ENCODE data around the gene EMD.
"Not testable (repeated sequence)": the region's sequence is repeated elsewhere in the genome, so short reads cannot be mapped to it uniquely, and the experiment has no call there.

The EMD gene

GRCh38 chrX:154381271-154381670, 2.2 kb downstream of the EMD start:
- H3K4me3 ChIP-seq (ENCODE audit: low read depth in 1 of 2, low read length in 1 of 2) = no peak overlapping the region
- peak overlapping the region; percentile 97 for H3K27ac ChIP-seq
- no peaks in the 10 kb centered on the region for H3K27me3 ChIP-seq
- TF ChIP-seq, protein P1, sequence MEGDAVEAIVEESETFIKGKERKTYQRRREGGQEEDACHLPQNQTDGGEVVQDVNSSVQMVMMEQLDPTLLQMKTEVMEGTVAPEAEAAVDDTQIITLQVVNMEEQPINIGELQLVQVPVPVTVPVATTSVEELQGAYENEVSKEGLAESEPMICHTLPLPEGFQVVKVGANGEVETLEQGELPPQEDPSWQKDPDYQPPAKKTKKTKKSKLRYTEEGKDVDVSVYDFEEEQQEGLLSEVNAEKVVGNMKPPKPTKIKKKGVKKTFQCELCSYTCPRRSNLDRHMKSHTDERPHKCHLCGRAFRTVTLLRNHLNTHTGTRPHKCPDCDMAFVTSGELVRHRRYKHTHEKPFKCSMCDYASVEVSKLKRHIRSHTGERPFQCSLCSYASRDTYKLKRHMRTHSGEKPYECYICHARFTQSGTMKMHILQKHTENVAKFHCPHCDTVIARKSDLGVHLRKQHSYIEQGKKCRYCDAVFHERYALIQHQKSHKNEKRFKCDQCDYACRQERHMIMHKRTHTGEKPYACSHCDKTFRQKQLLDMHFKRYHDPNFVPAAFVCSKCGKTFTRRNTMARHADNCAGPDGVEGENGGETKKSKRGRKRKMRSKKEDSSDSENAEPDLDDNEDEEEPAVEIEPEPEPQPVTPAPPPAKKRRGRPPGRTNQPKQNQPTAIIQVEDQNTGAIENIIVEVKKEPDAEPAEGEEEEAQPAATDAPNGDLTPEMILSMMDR (IDR thresholded peaks at IDR 0.05) = no peak
- no peaks in the 10 kb centered on the region for H3K9me3 ChIP-seq
- peaks cover 23 to 25% of the 10 kb centered on the region in 2 experiments for H3K4me1 ChIP-seq (ENCODE audit: control insufficient read depth in 1 of 2, insufficient read depth in 1 of 2, low read depth in 1 of 2, low read length in 1 of 2)
- H3K36me3 ChIP-seq = no peaks in the 10 kb centered on the region

DNA sequence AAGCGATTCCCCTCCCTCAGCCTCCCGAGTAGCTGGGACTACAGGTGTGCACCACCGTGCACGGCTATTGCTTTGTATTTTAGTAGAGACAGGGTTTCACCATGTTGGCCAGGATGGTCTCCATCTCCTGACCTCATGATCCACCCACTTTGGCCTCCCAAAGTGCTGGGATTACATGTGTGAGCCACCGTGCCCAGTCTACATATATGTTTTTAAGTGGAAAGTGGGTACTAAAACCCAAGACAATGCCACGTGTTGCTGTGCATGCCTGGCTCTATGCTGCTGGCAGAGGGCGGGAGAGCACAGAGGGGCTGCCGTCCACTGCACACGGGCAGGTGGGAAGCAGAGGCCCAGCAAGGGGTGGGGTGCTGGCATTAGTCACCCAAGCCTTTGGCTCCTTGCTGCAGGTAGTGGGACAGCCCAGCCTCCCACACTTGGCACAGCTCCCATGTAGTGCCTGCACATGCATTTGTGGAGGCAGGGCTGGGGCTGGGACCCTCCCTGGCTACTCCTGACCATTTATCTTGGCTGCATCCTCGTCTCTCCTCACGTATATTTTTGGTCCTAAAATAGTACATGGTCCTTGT, 3.5 kb downstream of the EMD start:
- H3K4me3 ChIP-seq (ENCODE audit: low read depth in 1 of 2, low read length in 1 of 2) = no peak overlapping the region
- H3K4me1 ChIP-seq (ENCODE audit: control insufficient read depth in 1 of 2, insufficient read depth in 1 of 2, low read depth in 1 of 2, low read length in 1 of 2) = peaks cover 16 to 20% of the 10 kb centered on the region in 2 experiments
- no peak overlapping the region for H3K27ac ChIP-seq
- no peaks in the 10 kb centered on the region for H3K27me3 ChIP-seq
- TF ChIP-seq, protein P1 (IDR thresholded peaks at IDR 0.05) = no peak
- H3K36me3 ChIP-seq = no peaks in the 10 kb centered on the region
- no peaks in the 10 kb centered on the region for H3K9me3 ChIP-seq

- H3K27me3 ChIP-seq = no peaks in the 10 kb centered on the region
- no peaks in the 10 kb centered on the region for H3K9me3 ChIP-seq
- TF ChIP-seq, protein P1 (IDR thresholded peaks at IDR 0.05) = no peak
- H3K4me3 ChIP-seq (ENCODE audit: low read depth in 1 of 2, low read length in 1 of 2) = no peak overlapping the region
- H3K36me3 ChIP-seq = no peaks in the 10 kb centered on the region
- peaks cover 11 to 14% of the 10 kb centered on the region in 2 experiments for H3K4me1 ChIP-seq (ENCODE audit: control insufficient read depth in 1 of 2, insufficient read depth in 1 of 2, low read depth in 1 of 2, low read length in 1 of 2)
- H3K27ac ChIP-seq = no peak overlapping the region
Measured at GRCh38 chrX:154383359-154384283, 4.5 kb downstream of the EMD start.

DNA sequence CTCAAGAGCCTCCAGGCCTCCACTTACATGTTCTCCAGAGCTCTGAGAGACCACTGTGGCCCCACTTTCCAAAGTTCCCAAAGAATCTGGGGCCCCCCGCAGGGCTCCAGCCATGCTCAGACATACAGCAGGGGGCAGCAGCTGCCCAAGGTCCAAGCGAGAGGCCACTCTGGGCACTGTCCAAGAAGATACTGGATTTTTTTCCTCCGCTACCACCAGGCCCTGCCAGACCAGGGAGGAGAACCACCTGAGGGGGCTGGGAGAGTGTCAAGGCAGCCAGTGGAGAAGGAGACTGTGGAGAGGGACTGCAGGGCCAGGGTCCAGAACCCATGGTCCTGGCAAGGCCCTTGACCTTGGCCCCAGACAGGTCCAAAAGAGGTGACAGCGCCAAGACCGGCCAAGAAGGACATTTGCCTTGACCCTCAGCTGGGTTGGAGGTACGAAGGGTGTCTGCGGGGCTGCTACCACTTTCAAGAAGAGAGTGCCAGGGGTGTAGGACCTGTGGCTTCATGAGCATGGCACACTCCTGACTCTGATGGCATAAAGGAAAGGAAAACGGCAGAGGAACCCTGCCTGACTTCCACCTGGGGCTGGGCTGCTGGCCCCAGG, 5.3 kb downstream of the EMD start:
- Histone ChIP-seq H3K9me3 (no peaks in the 10 kb centered on the region), H3K4me1 (ENCODE audit: control insufficient read depth in 1 of 2, insufficient read depth in 1 of 2, low read depth in 1 of 2, low read length in 1 of 2) (peaks cover 11 to 14% of the 10 kb centered on the region in 2 experiments), H3K4me3 (ENCODE audit: low read depth in 1 of 2, low read length in 1 of 2) (no peak overlapping the region), H3K36me3 (no peaks in the 10 kb centered on the region), H3K27ac (peak overlapping the region; percentile 57), H3K27me3 (no peaks in the 10 kb centered on the region)
- TF ChIP-seq, protein P1 (IDR thresholded peaks at IDR 0.05) = no peak

DNA sequence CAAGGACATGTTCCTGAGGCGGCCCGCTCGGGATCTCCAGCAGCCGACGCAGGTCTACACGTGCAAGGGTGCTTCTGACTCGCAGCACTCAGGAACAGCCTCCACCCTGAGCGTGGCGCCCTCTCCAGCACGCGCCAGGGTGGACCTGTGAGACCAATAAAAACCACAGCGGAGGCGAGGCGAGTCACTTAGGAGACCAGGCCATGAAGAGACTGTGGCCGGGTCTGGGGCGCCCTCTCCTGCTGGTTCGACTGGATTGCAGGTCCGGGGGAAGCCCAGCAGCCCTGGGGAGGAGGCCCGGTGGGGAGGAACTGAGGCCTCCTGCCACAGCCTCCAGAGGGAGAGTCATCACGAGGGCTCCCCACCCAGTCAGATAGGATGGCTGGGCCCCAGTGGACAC, 9.0 kb downstream of the EMD start:
- not testable (repeated sequence) for H3K9me3 ChIP-seq; H3K36me3 ChIP-seq; H3K27me3 ChIP-seq; H3K27ac ChIP-seq; H3K4me1 ChIP-seq (ENCODE audit: control insufficient read depth in 1 of 2, insufficient read depth in 1 of 2, low read depth in 1 of 2, low read length in 1 of 2); H3K4me3 ChIP-seq (ENCODE audit: low read depth in 1 of 2, low read length in 1 of 2)

GRCh38 chrX:154388649-154389048, 9.6 kb downstream of the EMD start:
- not testable (repeated sequence) for H3K27me3 ChIP-seq; H3K27ac ChIP-seq; H3K36me3 ChIP-seq; H3K9me3 ChIP-seq; H3K4me3 ChIP-seq (ENCODE audit: low read depth in 1 of 2, low read length in 1 of 2); H3K4me1 ChIP-seq (ENCODE audit: control insufficient read depth in 1 of 2, insufficient read depth in 1 of 2, low read depth in 1 of 2, low read length in 1 of 2)

DNA sequence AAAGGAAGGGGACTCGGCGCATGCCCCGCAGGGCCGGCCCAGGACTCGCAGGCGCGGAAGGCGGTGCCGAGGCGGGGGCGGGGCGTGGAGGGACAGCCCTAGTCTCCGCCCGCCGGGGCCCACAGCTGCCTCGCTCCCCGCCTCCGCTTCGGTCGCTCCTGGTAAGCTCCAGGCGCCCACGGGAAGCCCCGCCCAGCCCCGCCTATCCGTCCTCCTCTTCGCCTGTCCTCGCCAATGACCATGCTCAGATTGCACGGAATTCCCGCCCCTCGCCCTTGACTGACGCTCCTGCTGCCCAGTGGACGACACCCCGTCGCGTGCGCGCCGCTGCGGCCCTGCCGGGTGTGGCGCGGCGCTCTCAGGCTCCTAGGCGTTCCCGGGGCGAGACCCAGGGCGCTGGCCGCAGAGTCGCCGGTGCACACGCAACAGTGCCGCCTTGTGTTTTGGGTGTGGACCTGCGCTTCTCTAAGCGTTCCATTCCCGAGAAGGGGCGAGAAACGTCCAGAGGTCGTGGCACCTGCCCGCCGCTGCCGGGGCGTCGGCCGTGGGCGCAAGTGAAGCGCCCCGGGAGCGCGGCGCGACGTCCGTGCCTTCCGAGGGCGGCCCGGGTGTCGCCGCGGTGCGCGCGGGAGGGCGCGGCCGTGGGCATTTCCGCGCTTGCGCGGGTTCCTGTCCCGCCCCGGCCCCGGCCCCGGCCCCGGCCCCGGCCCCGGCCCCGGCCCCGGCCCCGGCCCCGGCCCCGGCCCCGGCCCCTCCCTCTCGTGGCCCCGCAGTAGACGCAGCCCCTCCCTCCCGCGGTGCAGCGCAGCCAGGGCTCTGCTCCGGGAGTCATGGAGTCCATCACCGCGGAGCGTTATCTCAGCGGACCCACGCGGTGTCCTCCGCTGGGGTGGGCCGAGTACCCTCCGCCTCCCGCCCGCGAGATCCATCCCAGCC, 11.0 kb downstream of the EMD start:
- not testable (repeated sequence) for H3K36me3 ChIP-seq; H3K27me3 ChIP-seq; H3K4me3 ChIP-seq (ENCODE audit: low read depth in 1 of 2, low read length in 1 of 2); H3K9me3 ChIP-seq; H3K4me1 ChIP-seq (ENCODE audit: control insufficient read depth in 1 of 2, insufficient read depth in 1 of 2, low read depth in 1 of 2, low read length in 1 of 2); H3K27ac ChIP-seq

GRCh38 chrX:154396363-154396762, 17.3 kb downstream of the EMD start:
- H3K4me1 ChIP-seq (ENCODE audit: control insufficient read depth in 1 of 2, insufficient read depth in 1 of 2, low read depth in 1 of 2, low read length in 1 of 2) = peaks cover 16 to 21% of the 10 kb centered on the region in 2 experiments
- H3K27me3 ChIP-seq; H3K4me3 ChIP-seq (ENCODE audit: low read depth in 1 of 2, low read length in 1 of 2); H3K27ac ChIP-seq; H3K9me3 ChIP-seq: not testable (repeated sequence)
- peaks cover 16% of the 10 kb centered on the region for H3K36me3 ChIP-seq

Data from neutrophil (primary cell).